H9 (cell line): ENCODE results near the gene DDI1. TPM values are rescaled to one million over a fixed set of nuclear protein-coding genes. Genes with fewer than 3 reads are reported as not detected.

Experiments used
- DNase-seq: peaks from one replicate; pipeline ENCODE4 v3.0.0-alpha.2; 2017
- H2AFZ ChIP-seq: one replicate; pipeline ENCODE4 v1.6.1; 2013; ENCODE audit warnings: mild to moderate bottlenecking, low read length, control low read depth, moderate library complexity
- H2AK5ac ChIP-seq: 2 replicates; pipeline ENCODE4 v1.6.1; 2013; ENCODE audit warnings: low read length, control low read depth, mixed read lengths; ENCODE audit not compliant: insufficient read length
- H2BK120ac ChIP-seq: one replicate; pipeline ENCODE4 v1.6.1; 2013; ENCODE audit warnings: low read depth, mild to moderate bottlenecking, low read length, control low read depth, inconsistent platforms; ENCODE audit not compliant: poor library complexity, severe bottlenecking
- H2BK12ac ChIP-seq: 2 replicates; pipeline ENCODE4 v1.6.1; 2013; ENCODE audit warnings: low read length, control low read depth, mixed read lengths, low read depth; ENCODE audit not compliant: insufficient read length
- H2BK15ac ChIP-seq: 2 replicates; pipeline ENCODE4 v1.6.1; 2013; ENCODE audit warnings: low read depth, low read length, control low read depth
- H2BK20ac ChIP-seq: one replicate; pipeline ENCODE4 v1.6.1; 2013; ENCODE audit warnings: low read depth, mild to moderate bottlenecking, low read length, control low read depth, inconsistent platforms; ENCODE audit not compliant: poor library complexity, severe bottlenecking
- H2BK5ac ChIP-seq: 2 replicates; pipeline ENCODE4 v1.6.1; 2013; ENCODE audit warnings: low read length, control low read depth, mixed read lengths; ENCODE audit not compliant: insufficient read length
- H3K14ac ChIP-seq: 2 replicates; pipeline ENCODE4 v1.6.1; 2013; ENCODE audit warnings: low read length, control low read depth; ENCODE audit not compliant: insufficient read depth
- H3K18ac ChIP-seq: 2 replicates; pipeline ENCODE4 v1.6.1; 2013; ENCODE audit warnings: low read depth, mild to moderate bottlenecking, mixed read lengths, low read length, control low read depth; ENCODE audit not compliant: insufficient read length
- H3K23ac ChIP-seq: 2 replicates; pipeline ENCODE4 v1.6.1; 2013; ENCODE audit warnings: low read length, control low read depth, mixed read lengths, low read depth; ENCODE audit not compliant: insufficient read length
- H3K23me2 ChIP-seq: 2 replicates; pipeline ENCODE4 v1.6.1; 2013; ENCODE audit warnings: low read depth, mild to moderate bottlenecking, mixed read lengths, low read length, control low read depth; ENCODE audit not compliant: insufficient read length, poor library complexity, severe bottlenecking
- H3K27ac ChIP-seq: 2 replicates; pipeline ENCODE4 v1.5.1; 2013; ENCODE audit warnings: low read length, control low read depth, mixed read lengths, low read depth; ENCODE audit not compliant: insufficient read length
- H3K27me3 ChIP-seq: 2 replicates; pipeline ENCODE4 v1.6.1; 2013; ENCODE audit warnings: low read length, control low read depth, inconsistent platforms; ENCODE audit not compliant: insufficient read depth
- H3K4ac ChIP-seq: 2 replicates; pipeline ENCODE4 v1.6.1; 2013; ENCODE audit warnings: low read depth, mild to moderate bottlenecking, control low read depth, inconsistent platforms, low read length, moderate library complexity
- H3K4me1 ChIP-seq: 2 replicates; pipeline ENCODE4 v1.6.1; 2013; ENCODE audit warnings: low read length, control low read depth, inconsistent platforms; ENCODE audit not compliant: insufficient read depth
- H3K4me2 ChIP-seq: 2 replicates; pipeline ENCODE4 v1.6.1; 2013; ENCODE audit warnings: low read length, control low read depth, mixed read lengths; ENCODE audit not compliant: insufficient read length, insufficient read depth
- H3K56ac ChIP-seq: 2 replicates; pipeline ENCODE4 v1.6.1; 2013; ENCODE audit warnings: low read depth, mild to moderate bottlenecking, mixed read lengths, low read length, control low read depth; ENCODE audit not compliant: insufficient read length
- H3K79me1 ChIP-seq: 2 replicates; pipeline ENCODE4 v1.6.1; 2013; ENCODE audit warnings: low read depth, mild to moderate bottlenecking, moderate library complexity, low read length, control low read depth, inconsistent platforms; ENCODE audit not compliant: insufficient read depth, poor library complexity, severe bottlenecking
- H3K79me2 ChIP-seq: 2 replicates; pipeline ENCODE4 v1.6.1; 2013; ENCODE audit warnings: low read length, control low read depth, inconsistent platforms; ENCODE audit not compliant: insufficient read depth
- H3K9ac ChIP-seq: 2 replicates; pipeline ENCODE4 v1.6.1; 2013; ENCODE audit warnings: low read length, control low read depth, mixed read lengths; ENCODE audit not compliant: insufficient read length; ENCODE audit errors: extremely low read depth
- H3K9me3 ChIP-seq: one replicate; pipeline ENCODE4 v1.6.1; 2013; ENCODE audit warnings: low read depth, low read length, inconsistent platforms; ENCODE audit not compliant: control insufficient read depth
- H3T11ph ChIP-seq: one replicate; pipeline ENCODE4 v1.6.1; 2013; ENCODE audit warnings: mild to moderate bottlenecking, low read length, control low read depth, inconsistent platforms
- H4K20me1 ChIP-seq: one replicate; pipeline ENCODE4 v1.6.1; 2013; ENCODE audit not compliant: control insufficient read depth, insufficient read length, insufficient read depth
- H4K5ac ChIP-seq: 2 replicates; pipeline ENCODE4 v1.6.1; 2013; ENCODE audit warnings: low read depth, mild to moderate bottlenecking, mixed read lengths, low read length, control low read depth; ENCODE audit not compliant: insufficient read length
- H4K8ac ChIP-seq: replicated peaks from 2 replicates; pipeline ENCODE4 v1.6.1; 2013; ENCODE audit warnings: low read length, control low read depth, mixed read lengths, low read depth; ENCODE audit not compliant: insufficient read length
- H4K91ac ChIP-seq: 2 replicates; pipeline ENCODE4 v1.6.1; 2013; ENCODE audit warnings: low read depth, mild to moderate bottlenecking, moderate library complexity, mixed read lengths, low read length, control low read depth; ENCODE audit not compliant: insufficient read length
- H3K27ac Mint-ChIP-seq, 3 experiments: 2 replicates in 2 of 3; 3 replicates in 1 of 3; pipeline ENCODE4 v1.8.0; 2020 to 2021; ENCODE audit warnings: mixed read lengths in 3 of 3, mild to moderate bottlenecking in 1 of 3, moderate library complexity in 1 of 3
- H3K27me3 Mint-ChIP-seq: 2 replicates; pipeline ENCODE4 v1.8.0; 2021; ENCODE audit warnings: low read depth, mild to moderate bottlenecking, moderate library complexity, mixed read lengths
- H3K36me3 Mint-ChIP-seq, 3 experiments: 2 replicates in 2 of 3; 3 replicates in 1 of 3; pipeline ENCODE4 v1.8.0; 2020 to 2021; ENCODE audit warnings: low read depth in 3 of 3, mixed read lengths in 3 of 3; ENCODE audit not compliant: insufficient read depth in 1 of 3
- H3K4me1 Mint-ChIP-seq, 2 experiments: 2 replicates each; pipeline ENCODE4 v1.8.0; 2020; ENCODE audit warnings: mixed read lengths in 2 of 2
- H3K4me3 Mint-ChIP-seq, 2 experiments: 2 replicates in 1 of 2; 3 replicates in 1 of 2; pipeline ENCODE4 v1.8.0; 2020 to 2021; ENCODE audit warnings: mild to moderate bottlenecking in 2 of 2, mixed read lengths in 2 of 2, moderate library complexity in 1 of 2
- H3K9me3 Mint-ChIP-seq, 2 experiments: 2 replicates in 1 of 2; 3 replicates in 1 of 2; pipeline ENCODE4 v1.8.0; 2020; ENCODE audit warnings: mild to moderate bottlenecking in 2 of 2, mixed read lengths in 2 of 2, moderate library complexity in 1 of 2
- CTCF ChIP-seq: fragments of 200-600 bp; sonication (generic); conservative IDR thresholded peaks from 3 replicates; pipeline ENCODE4 v1.8.0; 2021; ENCODE audit warnings: antibody characterized with exemption, mild to moderate bottlenecking
- WGBS: extraction: QIAGEN DNeasy Blood & Tissue Kit; methylation state at CpG from one replicate; pipeline ENCODE4 v1.1.7; 2013; ENCODE audit warnings: missing lambda C conversion rate, low lambda C conversion rate, mixed read lengths; ENCODE audit not compliant: insufficient read length; ENCODE audit errors: extremely low coverage; 5-methylcytosine and 5-hydroxymethylcytosine counted together
- total RNA-seq: library from RNA; stranded (reverse); gene quantifications from 2 replicates; pipeline ENCODE4 v1.2.1, GENCODE V29; 2021

DDI1 gene
- total RNA-seq, 1 experiment from 2014 or later, result not detected

DNA sequence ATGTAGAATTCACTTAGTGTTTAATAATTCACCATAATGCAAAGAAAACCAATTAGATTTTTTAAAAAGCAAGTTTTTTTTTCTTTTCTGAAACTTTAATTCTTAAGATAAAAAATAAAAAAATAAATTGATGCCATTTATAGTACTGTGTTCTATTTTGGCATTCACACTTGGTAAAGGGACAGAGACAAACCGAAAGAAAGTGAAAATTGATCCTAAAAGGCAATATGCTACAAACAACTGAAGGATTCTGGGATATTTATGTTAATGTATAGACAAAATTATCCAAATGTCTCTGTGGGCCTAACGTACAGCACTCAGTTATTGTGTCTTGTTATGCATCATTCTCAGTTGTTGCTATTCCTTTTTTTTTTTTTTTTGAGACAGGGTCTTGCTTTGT, 41.9 kb upstream of the DDI1 start:
- no peak overlapping the region for H2AFZ ChIP-seq

More for the DNA sequence above, 41.9 kb upstream of the DDI1 start:
- H4K91ac ChIP-seq, result no peak overlapping the region
- no peak overlapping the region for H2BK12ac ChIP-seq
- H3K18ac ChIP-seq, result no peak overlapping the region
- no peak for TF ChIP-seq CTCF
- Mint-ChIP-seq H3K4me1 (no peaks in the 10 kb centered on the region), H3K36me3 (no peaks in the 10 kb centered on the region), H3K27me3 (no peaks in the 10 kb centered on the region), H3K27ac (no peak overlapping the region), H3K9me3 (no peaks in the 10 kb centered on the region), H3K4me3 (no peak overlapping the region)
- H2BK20ac ChIP-seq, result no peak overlapping the region
- no peak overlapping the region for H3K4me2 ChIP-seq
- H3K9me3 ChIP-seq, result no peaks in the 10 kb centered on the region
- H2BK5ac ChIP-seq, result no peak overlapping the region
- H3K79me2 ChIP-seq, result no peaks in the 10 kb centered on the region
- H3T11ph ChIP-seq, result no peak overlapping the region
- no peaks in the 10 kb centered on the region for H3K4me1 ChIP-seq
- no peak overlapping the region for H3K56ac ChIP-seq
- DNase-seq, result no peak
- H2AK5ac ChIP-seq, result no peak overlapping the region
- H3K27ac ChIP-seq, result no peak overlapping the region
- no peak overlapping the region for H4K8ac ChIP-seq
- no peak overlapping the region for H3K23ac ChIP-seq
- no peak overlapping the region for H3K14ac ChIP-seq
- no peak overlapping the region for H2BK15ac ChIP-seq
- no peaks in the 10 kb centered on the region for H4K20me1 ChIP-seq
- no peaks in the 10 kb centered on the region for H3K23me2 ChIP-seq
- WGBS, result no CpG with 5 or more reads among the region's 2 CpGs
- no peak overlapping the region for H3K4ac ChIP-seq
- no peak overlapping the region for H4K5ac ChIP-seq
- no peak overlapping the region for H3K9ac ChIP-seq
- no peaks in the 10 kb centered on the region for H3K27me3 ChIP-seq
- H3K79me1 ChIP-seq, result no peaks in the 10 kb centered on the region
- H2BK120ac ChIP-seq, result no peak overlapping the region
